Upper lobe of left lung (tissue), 4 donors: ENCODE measurements around the gene PRLH.

ENCODE experiments used
- CTCF ChIP-seq, 6 experiments: fragments of 450-650 bp in 4 of 6; fragments of 200-600 bp in 2 of 6; sonication (generic) in 2 of 6; IDR thresholded peaks; one replicate each; pipeline ENCODE4 v1.5.1; 2016 to 2019; ENCODE audit warnings: antibody characterized with exemption in 6 of 6
- EP300 ChIP-seq, 4 donors: sonication (generic); formaldehyde crosslinking; IDR thresholded peaks; one replicate each; pipeline ENCODE4 v1.5.1; 2017; ENCODE audit warnings: antibody characterized with exemption in 4 of 4, control low read depth in 2 of 4
- POLR2A ChIP-seq, 4 donors: fragments of 450-650 bp; IDR thresholded peaks; one replicate each; pipeline ENCODE4 v1.5.1; 2016 to 2017; ENCODE audit warnings: antibody characterized with exemption in 4 of 4, mild to moderate bottlenecking in 2 of 4
- POLR2AphosphoS5 ChIP-seq, 2 donors: sonication (generic); formaldehyde crosslinking; IDR thresholded peaks; one replicate each; pipeline ENCODE4 v1.5.1; 2017; ENCODE audit warnings: antibody characterized with exemption in 2 of 2

GRCh38 chr2:237568121-237568660, 1.8 kb downstream of the PRLH start:
- TF ChIP-seq CTCF (IDR thresholded peaks at IDR 0.05) = no peak
- TF ChIP-seq POLR2A (IDR thresholded peaks at IDR 0.05) = no peak
- no peak for TF ChIP-seq EP300 (IDR thresholded peaks at IDR 0.05)
- no peak for TF ChIP-seq POLR2AphosphoS5 (IDR thresholded peaks at IDR 0.05)
